ENCODE results near the gene C19orf38. TPM values are rescaled to one million over a fixed set of nuclear protein-coding genes. Genes with fewer than 3 reads are reported as not detected.

Gene C19orf38
- total RNA-seq, 1 donor from 2014 or later = 0.62 TPM

GRCh38 chr19:10870955-10871603 is 22.9 kb downstream of the C19orf38 start, which contains the start of gene CARM1:
CARM1 (plus strand) TSS chr19:10871553; CDS start chr19:10871703, 150 bp downstream.
- intact Hi-C loops (cut with micrococcal nuclease) = loop anchor here (1.0 to 10.0 kb wide), 9 partner anchors 35 to 1052 kb away; partner anchors contain the start of genes ANGPTL6, CDKN2D, FBXL12 and ILF3
- Mint-ChIP-seq H3K27ac (peak within 1 kb of the TSS; percentile 88), H3K27me3 (no peaks in the 10 kb centered on the region), H3K36me3 (ENCODE audit: low read depth) (peaks cover 2% of the 10 kb centered on the region), H3K4me1 (peaks cover 44% of the 10 kb centered on the region), H3K9me3 (no peaks in the 10 kb centered on the region), H3K4me3 (peak within 1 kb of the TSS; percentile 83)
- ChIA-PET POLR2A (interaction anchor here (0.5 to 1.5 kb wide), 9 partner anchors 9 to 1082 kb away, joined by 3 to 7 read pairs (median 4); partner anchors contain the start of gene TMED1), CTCF (interaction anchor here (0.6 to 1.5 kb wide), 5 partner anchors 17 to 154 kb away, joined by 3 to 7 read pairs (median 5); partner anchors contain the start of genes DNM2 and TMED1)
- ATAC-seq (ENCODE audit: low read depth) = peak; percentile 84
- TF ChIP-seq, protein P1, sequence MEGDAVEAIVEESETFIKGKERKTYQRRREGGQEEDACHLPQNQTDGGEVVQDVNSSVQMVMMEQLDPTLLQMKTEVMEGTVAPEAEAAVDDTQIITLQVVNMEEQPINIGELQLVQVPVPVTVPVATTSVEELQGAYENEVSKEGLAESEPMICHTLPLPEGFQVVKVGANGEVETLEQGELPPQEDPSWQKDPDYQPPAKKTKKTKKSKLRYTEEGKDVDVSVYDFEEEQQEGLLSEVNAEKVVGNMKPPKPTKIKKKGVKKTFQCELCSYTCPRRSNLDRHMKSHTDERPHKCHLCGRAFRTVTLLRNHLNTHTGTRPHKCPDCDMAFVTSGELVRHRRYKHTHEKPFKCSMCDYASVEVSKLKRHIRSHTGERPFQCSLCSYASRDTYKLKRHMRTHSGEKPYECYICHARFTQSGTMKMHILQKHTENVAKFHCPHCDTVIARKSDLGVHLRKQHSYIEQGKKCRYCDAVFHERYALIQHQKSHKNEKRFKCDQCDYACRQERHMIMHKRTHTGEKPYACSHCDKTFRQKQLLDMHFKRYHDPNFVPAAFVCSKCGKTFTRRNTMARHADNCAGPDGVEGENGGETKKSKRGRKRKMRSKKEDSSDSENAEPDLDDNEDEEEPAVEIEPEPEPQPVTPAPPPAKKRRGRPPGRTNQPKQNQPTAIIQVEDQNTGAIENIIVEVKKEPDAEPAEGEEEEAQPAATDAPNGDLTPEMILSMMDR (IDR thresholded peaks at IDR 0.05) = no peak
- DNase-seq = peak; percentile 100

GRCh38 chr19:10871711-10872545 is 23.7 kb downstream of the C19orf38 start:
- peaks cover 2% of the 10 kb centered on the region for H3K36me3 Mint-ChIP-seq (ENCODE audit: low read depth)
- H3K27ac Mint-ChIP-seq = peak overlapping the region; percentile 71
- CTCF ChIA-PET = interaction anchor here (1.0 to 1.6 kb wide), 6 partner anchors 8 to 155 kb away, joined by 3 to 7 read pairs (median 5); partner anchors contain the start of genes DNM2 and TMED1
- POLR2A ChIA-PET = interaction anchor here (0.5 to 3.3 kb wide), 11 partner anchors 8 to 1083 kb away, joined by 3 to 18 read pairs (median 5); partner anchors contain the start of genes DNM2 and TMED1
- DNase-seq = peak; percentile 52
- H3K27me3 Mint-ChIP-seq = no peaks in the 10 kb centered on the region
- no peaks in the 10 kb centered on the region for H3K9me3 Mint-ChIP-seq
- TF ChIP-seq, protein P1 (IDR thresholded peaks at IDR 0.05) = no peak
- peak overlapping the region; percentile 83 for H3K4me3 Mint-ChIP-seq
- intact Hi-C loops (cut with micrococcal nuclease) = loop anchor here (1.0 to 10.0 kb wide), 9 partner anchors 36 to 1053 kb away; partner anchors contain the start of genes ANGPTL6, CDKN2D, FBXL12 and ILF3
- H3K4me1 Mint-ChIP-seq = peaks cover 52% of the 10 kb centered on the region
- ATAC-seq (ENCODE audit: low read depth) = no peak

DNA sequence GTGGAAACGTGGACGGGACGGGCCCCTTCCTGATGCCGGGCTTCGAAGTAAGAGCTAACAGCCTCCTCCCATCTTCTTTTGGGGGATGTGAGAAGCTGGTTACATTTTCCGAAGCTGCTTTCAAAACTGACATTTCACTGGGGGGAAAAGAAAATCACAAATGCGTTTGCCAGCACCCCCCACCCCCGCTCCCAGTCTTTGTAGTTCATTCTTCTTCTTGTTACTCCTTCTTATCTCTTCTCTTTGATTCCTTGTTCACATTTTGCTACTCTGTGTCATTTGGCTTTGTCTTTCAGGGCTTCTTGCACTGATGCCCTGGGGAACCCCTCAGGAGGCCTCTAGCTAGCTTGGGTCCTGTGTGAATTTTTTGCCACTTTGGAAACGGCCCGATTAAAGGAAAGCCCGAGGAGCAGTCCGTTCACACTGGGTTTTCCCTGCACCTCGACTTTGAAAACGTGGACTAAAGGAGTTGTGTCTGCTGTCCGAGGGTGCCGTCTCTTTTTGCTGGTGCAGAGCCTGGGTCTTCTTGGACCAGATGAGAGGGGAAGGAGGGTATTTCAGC is 24.4 kb downstream of the C19orf38 start:
- H3K27ac Mint-ChIP-seq = peak overlapping the region; percentile 53
- peaks cover 2% of the 10 kb centered on the region for H3K36me3 Mint-ChIP-seq (ENCODE audit: low read depth)
- ATAC-seq (ENCODE audit: low read depth) = no peak
- POLR2A ChIA-PET = interaction anchor here (0.6 to 3.3 kb wide), 11 partner anchors 8 to 771 kb away, joined by 3 to 18 read pairs (median 5); partner anchors contain the start of genes DNM2 and TMED1
- TF ChIP-seq, protein P1 (IDR thresholded peaks at IDR 0.05) = no peak
- peak overlapping the region; percentile 83 for H3K4me3 Mint-ChIP-seq
- DNase-seq = no peak
- peaks cover 51% of the 10 kb centered on the region for H3K4me1 Mint-ChIP-seq
- CTCF ChIA-PET = interaction anchor here (0.9 to 1.6 kb wide), 4 partner anchors 9 to 36 kb away, joined by 3 to 7 read pairs (median 3); partner anchors contain the start of gene TMED1
- H3K27me3 Mint-ChIP-seq = no peaks in the 10 kb centered on the region
- no peaks in the 10 kb centered on the region for H3K9me3 Mint-ChIP-seq
- intact Hi-C loops (cut with micrococcal nuclease) = loop anchor here (5.0 to 10.0 kb wide), 3 partner anchors 220 to 768 kb away; partner anchors contain the start of genes ANGPTL6, CDKN2D, ILF3 and KRI1

DNA sequence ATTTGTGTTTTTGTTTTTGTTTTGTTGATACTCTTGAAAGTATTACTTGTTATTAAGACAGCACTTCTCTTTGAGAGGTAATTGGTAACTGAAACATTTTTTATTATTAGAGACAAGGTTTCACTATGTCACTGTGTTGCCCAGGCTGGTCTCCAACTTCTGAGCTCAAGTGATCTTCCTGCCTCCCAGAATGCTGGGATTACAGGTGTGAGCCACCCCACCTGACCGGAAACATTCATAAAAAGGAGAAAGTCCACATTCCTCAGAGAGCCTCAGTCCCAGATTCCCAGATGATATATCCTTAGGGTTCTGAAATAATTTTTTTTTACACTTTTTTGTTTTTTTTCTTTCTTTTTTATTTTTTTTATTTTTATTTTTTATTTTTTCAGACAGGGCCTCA is 25.8 kb downstream of the C19orf38 start:
- Mint-ChIP-seq H3K27ac (peak overlapping the region; percentile 30), H3K9me3 (no peaks in the 10 kb centered on the region), H3K36me3 (ENCODE audit: low read depth) (peaks cover 2% of the 10 kb centered on the region), H3K4me1 (peaks cover 52% of the 10 kb centered on the region), H3K27me3 (no peaks in the 10 kb centered on the region), H3K4me3 (peak overlapping the region; percentile 38)
- no peak for DNase-seq
- ATAC-seq (ENCODE audit: low read depth) = no peak
- TF ChIP-seq, protein P1 (IDR thresholded peaks at IDR 0.05) = no peak
- CTCF ChIA-PET = no interaction called here
- POLR2A ChIA-PET = interaction anchor here (0.6 to 3.3 kb wide), 5 partner anchors 19 to 219 kb away, joined by 3 to 18 read pairs (median 7); partner anchors contain the start of genes DNM2 and TMED1
- intact Hi-C loops (cut with micrococcal nuclease) = loop anchor here (5.0 to 10.0 kb wide), 3 partner anchors 222 to 769 kb away; partner anchors contain the start of genes ANGPTL6, CDKN2D, ILF3 and KRI1
